HepG2 (cell line): ENCODE data around the gene BTRC.

Source experiments
- CHD4 ChIP-seq: fragments of 200-600 bp; sonication (generic); IDR thresholded peaks from 2 replicates; pipeline ENCODE4 v1.7.0; 2017; ENCODE audit warnings: mild to moderate bottlenecking, low read length, borderline replicate concordance
- E2F1 ChIP-seq: sonication (generic); formaldehyde crosslinking; IDR thresholded peaks from 2 replicates; pipeline ENCODE4 v1.5.0; 2020; ENCODE audit warnings: missing genetic modification reagents
- FOXK1 ChIP-seq: sonication (generic); formaldehyde crosslinking; IDR thresholded peaks from 2 replicates; pipeline ENCODE4 v1.4.0; 2020; ENCODE audit warnings: low read depth, missing genetic modification reagents, borderline replicate concordance
- SP1 ChIP-seq, 2 experiments: fragments of 450-650 bp in 1 of 2; sonication (generic) in 1 of 2; formaldehyde crosslinking in 1 of 2; IDR thresholded peaks; 2 replicates each; pipeline versions ENCODE4 v1.4.0 to v1.6.1; 2016 to 2020; ENCODE audit warnings: missing genetic modification reagents in 1 of 2
- SUZ12 ChIP-seq: fragments of 150-350 bp; IDR thresholded peaks from 2 replicates; pipeline ENCODE4 v1.6.1; 2014; ENCODE audit warnings: low read depth, low read length
- ZNF280D ChIP-seq: sonication (generic); formaldehyde crosslinking; IDR thresholded peaks from 2 replicates; pipeline ENCODE4 v1.5.1; 2020; ENCODE audit warnings: mild to moderate bottlenecking, missing genetic modification reagents
- ZNF331 ChIP-seq: sonication (generic); formaldehyde crosslinking; IDR thresholded peaks from 2 replicates; pipeline ENCODE4 v1.4.0; 2020; ENCODE audit warnings: missing genetic modification reagents
- ZNF510 ChIP-seq: sonication (generic); formaldehyde crosslinking; IDR thresholded peaks from 2 replicates; pipeline ENCODE4 v1.4.0; 2020; ENCODE audit warnings: low read depth, mild to moderate bottlenecking, missing genetic modification reagents
- ZNF703 ChIP-seq: sonication (generic); formaldehyde crosslinking; IDR thresholded peaks from 2 replicates; pipeline ENCODE4 v1.5.1; 2020; ENCODE audit warnings: missing genetic modification reagents, mild to moderate bottlenecking, moderate library complexity, borderline replicate concordance
- TF ChIP-seq, protein P1 (sequence below): sonication (generic); formaldehyde crosslinking; IDR thresholded peaks from 2 replicates; pipeline ENCODE4 v1.5.0; 2020; ENCODE audit warnings: mild to moderate bottlenecking, missing genetic modification reagents, moderate library complexity
- TF ChIP-seq, protein P2 (sequence below): sonication (generic); formaldehyde crosslinking; IDR thresholded peaks from 2 replicates; pipeline ENCODE4 v1.4.0; 2020; ENCODE audit warnings: missing genetic modification reagents
- TF ChIP-seq, protein P3 (sequence below): sonication (generic); formaldehyde crosslinking; IDR thresholded peaks from 2 replicates; pipeline ENCODE4 v1.5.1; 2020; ENCODE audit warnings: missing genetic modification reagents, mild to moderate bottlenecking, borderline replicate concordance
- TF ChIP-seq, protein P4 (sequence below): sonication (generic); formaldehyde crosslinking; IDR thresholded peaks from 2 replicates; pipeline ENCODE4 v1.4.0; 2020; ENCODE audit warnings: missing genetic modification reagents, borderline replicate concordance
- TF ChIP-seq, protein P5 (sequence below): sonication (generic); formaldehyde crosslinking; IDR thresholded peaks from 2 replicates; pipeline ENCODE4 v1.5.0; 2020; ENCODE audit warnings: mild to moderate bottlenecking, missing genetic modification reagents

- TF ChIP-seq CHD4 (no peak), ZNF703 (CRISPR knock-in tag) (no peak), E2F1 (CRISPR knock-in tag) (no peak), FOXK1 (CRISPR knock-in tag) (no peak), ZNF331 (no peak), SUZ12 (no peak), ZNF510 (CRISPR knock-in tag) (no peak), ZNF280D (CRISPR knock-in tag) (no peak), SP1 (IDR thresholded peaks at IDR 0.05) (no peak), SP1 (CRISPR knock-in tag; IDR thresholded peaks at IDR 0.05) (no peak)
- TF ChIP-seq, protein P1, sequence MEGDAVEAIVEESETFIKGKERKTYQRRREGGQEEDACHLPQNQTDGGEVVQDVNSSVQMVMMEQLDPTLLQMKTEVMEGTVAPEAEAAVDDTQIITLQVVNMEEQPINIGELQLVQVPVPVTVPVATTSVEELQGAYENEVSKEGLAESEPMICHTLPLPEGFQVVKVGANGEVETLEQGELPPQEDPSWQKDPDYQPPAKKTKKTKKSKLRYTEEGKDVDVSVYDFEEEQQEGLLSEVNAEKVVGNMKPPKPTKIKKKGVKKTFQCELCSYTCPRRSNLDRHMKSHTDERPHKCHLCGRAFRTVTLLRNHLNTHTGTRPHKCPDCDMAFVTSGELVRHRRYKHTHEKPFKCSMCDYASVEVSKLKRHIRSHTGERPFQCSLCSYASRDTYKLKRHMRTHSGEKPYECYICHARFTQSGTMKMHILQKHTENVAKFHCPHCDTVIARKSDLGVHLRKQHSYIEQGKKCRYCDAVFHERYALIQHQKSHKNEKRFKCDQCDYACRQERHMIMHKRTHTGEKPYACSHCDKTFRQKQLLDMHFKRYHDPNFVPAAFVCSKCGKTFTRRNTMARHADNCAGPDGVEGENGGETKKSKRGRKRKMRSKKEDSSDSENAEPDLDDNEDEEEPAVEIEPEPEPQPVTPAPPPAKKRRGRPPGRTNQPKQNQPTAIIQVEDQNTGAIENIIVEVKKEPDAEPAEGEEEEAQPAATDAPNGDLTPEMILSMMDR (CRISPR knock-in tag) = no peak
- TF ChIP-seq, protein P2, sequence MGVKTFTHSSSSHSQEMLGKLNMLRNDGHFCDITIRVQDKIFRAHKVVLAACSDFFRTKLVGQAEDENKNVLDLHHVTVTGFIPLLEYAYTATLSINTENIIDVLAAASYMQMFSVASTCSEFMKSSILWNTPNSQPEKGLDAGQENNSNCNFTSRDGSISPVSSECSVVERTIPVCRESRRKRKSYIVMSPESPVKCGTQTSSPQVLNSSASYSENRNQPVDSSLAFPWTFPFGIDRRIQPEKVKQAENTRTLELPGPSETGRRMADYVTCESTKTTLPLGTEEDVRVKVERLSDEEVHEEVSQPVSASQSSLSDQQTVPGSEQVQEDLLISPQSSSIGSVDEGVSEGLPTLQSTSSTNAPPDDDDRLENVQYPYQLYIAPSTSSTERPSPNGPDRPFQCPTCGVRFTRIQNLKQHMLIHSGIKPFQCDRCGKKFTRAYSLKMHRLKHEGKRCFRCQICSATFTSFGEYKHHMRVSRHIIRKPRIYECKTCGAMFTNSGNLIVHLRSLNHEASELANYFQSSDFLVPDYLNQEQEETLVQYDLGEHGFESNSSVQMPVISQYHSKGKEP (CRISPR knock-in tag) = no peak
- TF ChIP-seq, protein P3, sequence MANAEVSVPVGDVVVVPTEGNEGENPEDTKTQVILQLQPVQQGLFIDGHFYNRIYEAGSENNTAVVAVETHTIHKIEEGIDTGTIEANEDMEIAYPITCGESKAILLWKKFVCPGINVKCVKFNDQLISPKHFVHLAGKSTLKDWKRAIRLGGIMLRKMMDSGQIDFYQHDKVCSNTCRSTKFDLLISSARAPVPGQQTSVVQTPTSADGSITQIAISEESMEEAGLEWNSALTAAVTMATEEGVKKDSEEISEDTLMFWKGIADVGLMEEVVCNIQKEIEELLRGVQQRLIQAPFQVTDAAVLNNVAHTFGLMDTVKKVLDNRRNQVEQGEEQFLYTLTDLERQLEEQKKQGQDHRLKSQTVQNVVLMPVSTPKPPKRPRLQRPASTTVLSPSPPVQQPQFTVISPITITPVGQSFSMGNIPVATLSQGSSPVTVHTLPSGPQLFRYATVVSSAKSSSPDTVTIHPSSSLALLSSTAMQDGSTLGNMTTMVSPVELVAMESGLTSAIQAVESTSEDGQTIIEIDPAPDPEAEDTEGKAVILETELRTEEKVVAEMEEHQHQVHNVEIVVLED = no peak
- TF ChIP-seq, protein P4, sequence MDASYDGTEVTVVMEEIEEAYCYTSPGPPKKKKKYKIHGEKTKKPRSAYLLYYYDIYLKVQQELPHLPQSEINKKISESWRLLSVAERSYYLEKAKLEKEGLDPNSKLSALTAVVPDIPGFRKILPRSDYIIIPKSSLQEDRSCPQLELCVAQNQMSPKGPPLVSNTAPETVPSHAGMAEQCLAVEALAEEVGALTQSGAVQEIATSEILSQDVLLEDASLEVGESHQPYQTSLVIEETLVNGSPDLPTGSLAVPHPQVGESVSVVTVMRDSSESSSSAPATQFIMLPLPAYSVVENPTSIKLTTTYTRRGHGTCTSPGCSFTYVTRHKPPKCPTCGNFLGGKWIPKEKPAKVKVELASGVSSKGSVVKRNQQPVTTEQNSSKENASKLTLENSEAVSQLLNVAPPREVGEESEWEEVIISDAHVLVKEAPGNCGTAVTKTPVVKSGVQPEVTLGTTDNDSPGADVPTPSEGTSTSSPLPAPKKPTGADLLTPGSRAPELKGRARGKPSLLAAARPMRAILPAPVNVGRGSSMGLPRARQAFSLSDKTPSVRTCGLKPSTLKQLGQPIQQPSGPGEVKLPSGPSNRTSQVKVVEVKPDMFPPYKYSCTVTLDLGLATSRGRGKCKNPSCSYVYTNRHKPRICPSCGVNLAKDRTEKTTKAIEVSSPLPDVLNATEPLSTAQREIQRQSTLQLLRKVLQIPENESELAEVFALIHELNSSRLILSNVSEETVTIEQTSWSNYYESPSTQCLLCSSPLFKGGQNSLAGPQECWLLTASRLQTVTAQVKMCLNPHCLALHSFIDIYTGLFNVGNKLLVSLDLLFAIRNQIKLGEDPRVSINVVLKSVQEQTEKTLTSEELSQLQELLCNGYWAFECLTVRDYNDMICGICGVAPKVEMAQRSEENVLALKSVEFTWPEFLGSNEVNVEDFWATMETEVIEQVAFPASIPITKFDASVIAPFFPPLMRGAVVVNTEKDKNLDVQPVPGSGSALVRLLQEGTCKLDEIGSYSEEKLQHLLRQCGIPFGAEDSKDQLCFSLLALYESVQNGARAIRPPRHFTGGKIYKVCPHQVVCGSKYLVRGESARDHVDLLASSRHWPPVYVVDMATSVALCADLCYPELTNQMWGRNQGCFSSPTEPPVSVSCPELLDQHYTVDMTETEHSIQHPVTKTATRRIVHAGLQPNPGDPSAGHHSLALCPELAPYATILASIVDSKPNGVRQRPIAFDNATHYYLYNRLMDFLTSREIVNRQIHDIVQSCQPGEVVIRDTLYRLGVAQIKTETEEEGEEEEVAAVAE (CRISPR knock-in tag) = no peak
- TF ChIP-seq, protein P5, sequence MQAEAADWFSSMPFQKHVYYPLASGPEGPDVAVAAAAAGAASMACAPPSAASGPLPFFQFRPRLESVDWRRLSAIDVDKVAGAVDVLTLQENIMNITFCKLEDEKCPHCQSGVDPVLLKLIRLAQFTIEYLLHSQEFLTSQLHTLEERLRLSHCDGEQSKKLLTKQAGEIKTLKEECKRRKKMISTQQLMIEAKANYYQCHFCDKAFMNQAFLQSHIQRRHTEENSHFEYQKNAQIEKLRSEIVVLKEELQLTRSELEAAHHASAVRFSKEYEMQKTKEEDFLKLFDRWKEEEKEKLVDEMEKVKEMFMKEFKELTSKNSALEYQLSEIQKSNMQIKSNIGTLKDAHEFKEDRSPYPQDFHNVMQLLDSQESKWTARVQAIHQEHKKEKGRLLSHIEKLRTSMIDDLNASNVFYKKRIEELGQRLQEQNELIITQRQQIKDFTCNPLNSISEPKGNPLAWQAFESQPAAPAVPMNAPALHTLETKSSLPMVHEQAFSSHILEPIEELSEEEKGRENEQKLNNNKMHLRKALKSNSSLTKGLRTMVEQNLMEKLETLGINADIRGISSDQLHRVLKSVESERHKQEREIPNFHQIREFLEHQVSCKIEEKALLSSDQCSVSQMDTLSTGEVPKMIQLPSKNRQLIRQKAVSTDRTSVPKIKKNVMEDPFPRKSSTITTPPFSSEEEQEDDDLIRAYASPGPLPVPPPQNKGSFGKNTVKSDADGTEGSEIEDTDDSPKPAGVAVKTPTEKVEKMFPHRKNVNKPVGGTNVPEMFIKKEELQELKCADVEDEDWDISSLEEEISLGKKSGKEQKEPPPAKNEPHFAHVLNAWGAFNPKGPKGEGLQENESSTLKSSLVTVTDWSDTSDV = no peak
Observed at GRCh38 chr10:101397140-101397539, 43.2 kb downstream of the BTRC start.
